RWPE2 (cell line): ENCODE results near the gene ZNF331.

Experiments used
- ATAC-seq: fragments of 200-7000 bp; cut with Tn5 transposase; 3 replicates; pipeline ENCODE4 v1.9.1; 2021; ENCODE audit warnings: low read depth
- DNase-seq: peaks from one replicate; pipeline ENCODE4 v3.0.0-alpha.2; 2020; ENCODE audit warnings: low spot score
- H3K27ac ChIP-seq: fragments of 450-650 bp; 2 replicates; pipeline ENCODE4 v1.5.1; 2017; ENCODE audit warnings: mild to moderate bottlenecking; ENCODE audit not compliant: poor library complexity, severe bottlenecking
- H3K27me3 ChIP-seq: fragments of 250-450 bp; sonication (Bioruptor Pico); 2 replicates; pipeline ENCODE4 v1.5.1; 2021; ENCODE audit warnings: mild to moderate bottlenecking, moderate library complexity; ENCODE audit not compliant: insufficient read depth, poor library complexity, severe bottlenecking
- H3K36me3 ChIP-seq: fragments of 250-450 bp; sonication (Bioruptor Pico); 2 replicates; pipeline ENCODE4 v1.5.1; 2020; ENCODE audit warnings: low read depth, mild to moderate bottlenecking, moderate library complexity
- H3K4me1 ChIP-seq: fragments of 250-450 bp; sonication (Bioruptor Pico); 2 replicates; pipeline ENCODE4 v1.5.1; 2021; ENCODE audit warnings: mild to moderate bottlenecking, moderate library complexity; ENCODE audit not compliant: insufficient read depth, poor library complexity, severe bottlenecking
- H3K4me3 ChIP-seq: fragments of 250-450 bp; sonication (Bioruptor Pico); 2 replicates; pipeline ENCODE4 v1.5.1; 2021; ENCODE audit warnings: mild to moderate bottlenecking, moderate library complexity; ENCODE audit not compliant: severe bottlenecking
- H3K9me3 ChIP-seq: fragments of 250-450 bp; sonication (Bioruptor Pico); 2 replicates; pipeline ENCODE4 v1.5.1; 2021; ENCODE audit warnings: mild to moderate bottlenecking, moderate library complexity; ENCODE audit not compliant: severe bottlenecking
- TF ChIP-seq, protein P1 (sequence below): fragments of 450-650 bp; IDR thresholded peaks from one replicate; pipeline ENCODE4 v1.5.1; 2017; ENCODE audit warnings: mild to moderate bottlenecking, moderate library complexity; ENCODE audit not compliant: poor library complexity, severe bottlenecking

The ZNF331 gene

DNA sequence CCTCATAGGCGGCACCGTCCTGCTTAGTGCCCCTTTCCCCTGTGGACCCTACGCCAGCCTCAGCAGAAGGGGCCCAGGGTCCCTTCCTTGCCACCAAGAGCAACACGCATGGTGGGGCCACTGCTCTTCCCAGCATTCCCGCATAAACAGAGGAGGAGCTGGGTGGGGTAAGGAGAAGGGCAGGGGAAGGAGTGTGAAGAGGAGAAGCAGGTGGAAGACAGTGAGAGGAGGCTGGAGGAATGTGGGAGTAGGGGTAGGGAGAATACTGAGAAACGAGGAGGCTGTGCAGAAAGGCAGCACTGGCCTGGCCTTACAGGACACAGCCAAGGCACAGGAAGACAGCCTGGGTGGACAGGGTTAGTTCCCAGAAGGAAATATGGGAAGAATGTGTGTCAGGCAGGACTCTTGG, 43.9 kb downstream of the ZNF331 start:
- ATAC-seq (no peak), DNase-seq (no peak)
- Histone ChIP-seq H3K27ac (no peak overlapping the region), H3K36me3 (peaks cover 21% of the 10 kb centered on the region), H3K4me1 (no peaks in the 10 kb centered on the region), H3K27me3 (no peaks in the 10 kb centered on the region), H3K9me3 (no peaks in the 10 kb centered on the region), H3K4me3 (no peak overlapping the region)
- TF ChIP-seq, protein P1, sequence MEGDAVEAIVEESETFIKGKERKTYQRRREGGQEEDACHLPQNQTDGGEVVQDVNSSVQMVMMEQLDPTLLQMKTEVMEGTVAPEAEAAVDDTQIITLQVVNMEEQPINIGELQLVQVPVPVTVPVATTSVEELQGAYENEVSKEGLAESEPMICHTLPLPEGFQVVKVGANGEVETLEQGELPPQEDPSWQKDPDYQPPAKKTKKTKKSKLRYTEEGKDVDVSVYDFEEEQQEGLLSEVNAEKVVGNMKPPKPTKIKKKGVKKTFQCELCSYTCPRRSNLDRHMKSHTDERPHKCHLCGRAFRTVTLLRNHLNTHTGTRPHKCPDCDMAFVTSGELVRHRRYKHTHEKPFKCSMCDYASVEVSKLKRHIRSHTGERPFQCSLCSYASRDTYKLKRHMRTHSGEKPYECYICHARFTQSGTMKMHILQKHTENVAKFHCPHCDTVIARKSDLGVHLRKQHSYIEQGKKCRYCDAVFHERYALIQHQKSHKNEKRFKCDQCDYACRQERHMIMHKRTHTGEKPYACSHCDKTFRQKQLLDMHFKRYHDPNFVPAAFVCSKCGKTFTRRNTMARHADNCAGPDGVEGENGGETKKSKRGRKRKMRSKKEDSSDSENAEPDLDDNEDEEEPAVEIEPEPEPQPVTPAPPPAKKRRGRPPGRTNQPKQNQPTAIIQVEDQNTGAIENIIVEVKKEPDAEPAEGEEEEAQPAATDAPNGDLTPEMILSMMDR, result no peak

GRCh38 chr19:53583181-53583580, 45.2 kb downstream of the ZNF331 start:
- no peaks in the 10 kb centered on the region for H3K4me1 ChIP-seq
- TF ChIP-seq, protein P1, result no peak
- H3K36me3 ChIP-seq, result peaks cover 8% of the 10 kb centered on the region
- no peak overlapping the region for H3K4me3 ChIP-seq
- no peak overlapping the region for H3K27ac ChIP-seq
- H3K27me3 ChIP-seq, result no peaks in the 10 kb centered on the region
- H3K9me3 ChIP-seq, result no peaks in the 10 kb centered on the region
- DNase-seq (no peak), ATAC-seq (no peak)

DNA sequence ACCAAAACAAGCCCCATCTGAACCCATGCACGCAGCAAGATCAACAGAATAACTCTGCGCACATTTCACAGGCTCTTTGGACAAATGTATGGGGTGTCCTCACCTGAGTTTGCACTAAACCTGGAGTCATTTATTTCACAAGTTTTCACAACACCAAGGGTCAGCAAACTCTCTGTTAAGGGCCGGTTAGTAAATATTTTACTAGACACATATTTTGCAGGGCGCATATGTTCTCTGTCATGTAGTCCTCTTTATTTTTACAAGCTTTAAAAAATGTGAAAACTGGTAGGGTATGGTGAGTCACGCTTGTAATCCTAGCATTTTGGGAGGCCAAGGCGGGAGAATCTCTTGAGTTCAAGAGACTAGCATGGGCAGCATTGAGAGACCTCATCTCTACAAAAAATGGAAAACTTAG, 48.3 kb downstream of the ZNF331 start:
- ATAC-seq, result no peak
- Histone ChIP-seq H3K27me3 (no peaks in the 10 kb centered on the region), H3K9me3 (no peaks in the 10 kb centered on the region), H3K27ac (no peak overlapping the region), H3K4me3 (no peak overlapping the region), H3K4me1 (peaks cover 4% of the 10 kb centered on the region), H3K36me3 (no peaks in the 10 kb centered on the region)
- no peak for DNase-seq
- TF ChIP-seq, protein P1, result no peak

- DNase-seq (no peak), ATAC-seq (no peak)
- H3K27me3 ChIP-seq, result no peaks in the 10 kb centered on the region
- no peaks in the 10 kb centered on the region for H3K9me3 ChIP-seq
- H3K27ac ChIP-seq, result no peak overlapping the region
- H3K4me1 ChIP-seq, result peaks cover 19% of the 10 kb centered on the region
- H3K36me3 ChIP-seq, result no peaks in the 10 kb centered on the region
- no peak overlapping the region for H3K4me3 ChIP-seq
- TF ChIP-seq, protein P1, result no peak
Observed at GRCh38 chr19:53594811-53595509, 57.0 kb downstream of the ZNF331 start.

DNA sequence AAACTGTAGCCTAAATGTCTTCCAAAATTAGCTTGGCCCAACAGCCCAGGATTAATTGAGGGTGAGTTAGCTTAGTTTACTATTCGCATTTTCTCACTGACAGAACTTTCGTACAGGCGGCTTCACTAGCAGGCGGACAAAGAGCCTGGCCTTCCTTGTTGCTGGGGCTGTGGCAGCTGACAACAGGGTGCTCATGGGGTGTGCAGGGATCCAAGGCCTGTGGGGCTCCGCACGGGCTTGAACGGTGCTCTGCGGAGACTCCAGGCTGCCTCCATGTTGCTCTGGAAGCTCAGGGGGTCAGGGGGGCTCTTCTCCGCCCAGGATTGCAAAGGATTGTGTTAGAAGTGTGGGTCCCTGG, 57.5 kb downstream of the ZNF331 start:
- Histone ChIP-seq H3K27ac (no peak overlapping the region), H3K36me3 (no peaks in the 10 kb centered on the region), H3K27me3 (no peaks in the 10 kb centered on the region), H3K4me1 (peaks cover 19% of the 10 kb centered on the region), H3K9me3 (no peaks in the 10 kb centered on the region), H3K4me3 (no peak overlapping the region)
- DNase-seq, result no peak
- ATAC-seq, result no peak
- TF ChIP-seq, protein P1, result no peak
